Kidney epithelial cell (primary cell): ENCODE data around the gene ARX. TPM values are rescaled to one million over a fixed set of nuclear protein-coding genes. Genes with fewer than 3 reads are reported as not detected.

Source experiments
- DNase-seq: peaks from one replicate; pipeline ENCODE4 v3.0.0-alpha.2; 2010; ENCODE audit warnings: low read depth
- H3K27me3 ChIP-seq: 2 replicates; pipeline ENCODE4 v1.6.0; 2011; ENCODE audit warnings: low read length; ENCODE audit not compliant: control insufficient read depth, insufficient read depth
- H3K36me3 ChIP-seq: 2 replicates; pipeline ENCODE4 v1.5.1; 2011; ENCODE audit warnings: low read length; ENCODE audit not compliant: control insufficient read depth, insufficient read depth
- H3K4me3 ChIP-seq: 2 replicates; pipeline ENCODE4 v1.5.1; 2011; ENCODE audit warnings: low read depth, mild to moderate bottlenecking, control low read depth, low read length
- CTCF ChIP-seq: IDR thresholded peaks from 2 replicates; pipeline ENCODE4 v1.5.1; 2011; ENCODE audit warnings: mild to moderate bottlenecking, moderate library complexity, low read length, control low read depth, inconsistent platforms; ENCODE audit not compliant: insufficient read depth, poor library complexity, severe bottlenecking
- total RNA-seq: library from RNA; depleted of rRNA; stranded (reverse); fragments of >200 nt; gene quantifications from 2 replicates; pipeline ENCODE4 v1.2.3, GENCODE V29; 2015

Gene ARX
- total RNA-seq, 1 donor from 2014 or later: not detected

DNA sequence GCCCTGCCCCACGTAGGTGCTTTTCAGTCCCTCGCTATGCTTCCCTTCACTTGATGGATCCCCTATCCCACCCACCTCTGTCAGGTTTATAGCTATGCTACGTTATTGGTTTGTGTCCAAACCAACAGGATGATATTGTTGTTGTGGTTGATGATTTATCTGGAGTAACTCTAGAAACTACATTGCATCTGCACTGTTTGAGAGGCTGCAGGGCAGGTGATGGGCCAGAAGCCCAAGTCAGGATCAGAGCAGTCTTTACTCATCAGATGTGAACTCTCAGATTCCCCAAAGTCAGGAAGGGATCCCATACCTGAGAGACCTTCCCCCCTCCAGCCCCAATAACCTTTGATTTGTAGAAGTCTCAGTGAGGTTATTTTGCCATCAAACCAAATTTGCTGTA, 34.7 kb downstream of the ARX start:
- no peaks in the 10 kb centered on the region for H3K36me3 ChIP-seq
- TF ChIP-seq CTCF: no peak
- no peaks in the 10 kb centered on the region for H3K27me3 ChIP-seq
- no peak for DNase-seq
- H3K4me3 ChIP-seq: no peak overlapping the region

DNA sequence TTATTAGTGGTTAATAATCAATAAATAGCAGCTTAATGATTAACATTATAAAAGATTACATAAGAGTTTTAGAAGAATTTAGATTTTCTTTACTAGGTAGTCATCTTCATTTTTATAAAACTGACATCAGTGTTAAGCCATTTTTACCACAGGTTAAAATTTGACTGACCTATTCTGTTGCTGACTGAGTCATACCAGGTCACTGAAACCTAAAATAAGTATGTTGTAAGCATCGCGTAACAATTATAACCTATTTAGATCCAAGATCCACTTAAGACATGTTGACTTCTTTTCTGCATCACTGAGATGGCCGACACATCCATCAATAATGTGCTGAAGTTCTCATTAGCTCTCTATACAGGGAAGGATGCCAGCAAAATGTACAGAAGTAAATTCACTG, 36.7 kb downstream of the ARX start:
- Histone ChIP-seq H3K27me3 (no peaks in the 10 kb centered on the region), H3K4me3 (no peak overlapping the region)
- peak; percentile 23 for DNase-seq

DNA sequence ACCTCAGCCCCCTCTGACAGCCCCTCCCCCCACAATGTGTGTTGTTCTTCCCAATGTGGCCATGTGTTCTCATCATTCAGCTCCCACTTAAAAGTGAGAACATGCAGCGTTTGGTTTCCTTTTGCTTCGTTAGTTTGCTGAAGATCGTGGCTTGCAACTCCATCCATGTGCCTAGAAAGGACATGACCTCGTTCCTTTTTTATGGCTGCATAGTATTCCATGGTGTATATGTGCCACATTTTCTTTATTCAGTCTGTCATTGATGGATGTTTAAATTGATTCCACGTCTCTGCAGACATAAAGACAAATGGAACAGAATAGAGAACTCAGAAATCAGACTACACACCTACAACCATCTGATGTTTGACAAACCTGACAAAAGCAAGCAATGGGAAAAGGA, 46.0 kb downstream of the ARX start:
- Histone ChIP-seq H3K36me3 (no peaks in the 10 kb centered on the region), H3K4me3 (no peak overlapping the region), H3K27me3 (no peaks in the 10 kb centered on the region)
- no peak for TF ChIP-seq CTCF
- no peak for DNase-seq

More for the DNA sequence above, 36.7 kb downstream of the ARX start:
- TF ChIP-seq CTCF: no peak
- H3K36me3 ChIP-seq: no peaks in the 10 kb centered on the region

GRCh38 chrX:24965372-24965771, 50.4 kb downstream of the ARX start:
- TF ChIP-seq CTCF: no peak
- DNase-seq: no peak
- Histone ChIP-seq H3K27me3 (no peaks in the 10 kb centered on the region), H3K4me3 (no peak overlapping the region), H3K36me3 (no peaks in the 10 kb centered on the region)

GRCh38 chrX:24963823-24964222, 51.9 kb downstream of the ARX start:
- no peaks in the 10 kb centered on the region for H3K36me3 ChIP-seq
- no peak for DNase-seq
- no peak overlapping the region for H3K4me3 ChIP-seq
- TF ChIP-seq CTCF: no peak
- H3K27me3 ChIP-seq: no peaks in the 10 kb centered on the region

DNA sequence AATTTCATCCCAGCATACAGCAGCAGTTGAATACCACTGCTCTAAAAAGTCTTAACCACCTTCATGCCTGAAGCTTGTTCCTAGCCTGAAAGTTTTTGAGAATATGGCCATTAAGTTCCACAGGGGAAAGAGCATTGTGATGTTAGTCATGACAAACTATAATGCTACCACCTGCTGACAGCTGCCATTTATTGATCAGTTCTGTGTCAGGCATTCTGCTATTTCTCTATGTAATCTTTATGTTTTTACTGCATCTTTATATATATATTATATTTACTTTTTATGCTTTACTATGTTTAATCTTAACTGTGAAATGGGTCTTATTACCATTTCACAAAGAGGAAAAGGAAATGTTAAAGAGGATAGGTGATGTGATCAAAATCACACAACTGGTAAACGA, 54.0 kb downstream of the ARX start:
- H3K4me3 ChIP-seq: no peak overlapping the region
- no peak for DNase-seq
- no peaks in the 10 kb centered on the region for H3K36me3 ChIP-seq
- no peak for TF ChIP-seq CTCF
- no peaks in the 10 kb centered on the region for H3K27me3 ChIP-seq
